Esophagus muscularis mucosa (tissue), 3 donors: Measurements from ENCODE around the gene MBTD1.

ENCODE experiments used
- POLR2A ChIP-seq: fragments of 450-650 bp; IDR thresholded peaks from one replicate; pipeline ENCODE4 v1.6.1; 2017; ENCODE audit warnings: antibody characterized with exemption, moderate library complexity, mild to moderate bottlenecking, low read depth
- TF ChIP-seq, protein P1 (sequence below), 3 experiments: fragments of 200-600 bp in 2 of 3; fragments of 450-650 bp in 1 of 3; sonication (generic) in 2 of 3; IDR thresholded peaks; one replicate each; pipeline ENCODE4 v1.5.1; 2017 to 2019; ENCODE audit warnings: antibody characterized with exemption in 3 of 3, mild to moderate bottlenecking in 2 of 3, moderate library complexity in 1 of 3

DNA sequence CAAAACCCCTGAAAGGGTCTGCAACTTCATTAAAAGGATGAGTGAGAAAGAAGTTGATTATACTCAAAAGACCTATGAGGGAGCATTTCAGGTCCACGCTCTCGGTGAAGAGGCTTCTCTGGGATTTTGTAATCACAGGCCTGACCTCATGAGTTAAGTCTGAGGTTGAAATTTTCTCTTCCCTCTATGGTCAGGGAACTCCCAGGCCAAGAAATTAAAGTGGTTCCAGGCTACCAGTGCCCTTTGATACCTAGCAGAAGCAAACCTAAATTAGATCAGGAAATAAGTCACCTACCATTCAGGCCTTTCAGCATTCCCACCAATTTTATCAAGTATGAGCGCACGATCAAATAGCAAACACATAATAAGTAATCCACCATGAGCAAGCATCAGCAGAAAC is 27.9 kb downstream of the MBTD1 start:
- TF ChIP-seq, protein P1, sequence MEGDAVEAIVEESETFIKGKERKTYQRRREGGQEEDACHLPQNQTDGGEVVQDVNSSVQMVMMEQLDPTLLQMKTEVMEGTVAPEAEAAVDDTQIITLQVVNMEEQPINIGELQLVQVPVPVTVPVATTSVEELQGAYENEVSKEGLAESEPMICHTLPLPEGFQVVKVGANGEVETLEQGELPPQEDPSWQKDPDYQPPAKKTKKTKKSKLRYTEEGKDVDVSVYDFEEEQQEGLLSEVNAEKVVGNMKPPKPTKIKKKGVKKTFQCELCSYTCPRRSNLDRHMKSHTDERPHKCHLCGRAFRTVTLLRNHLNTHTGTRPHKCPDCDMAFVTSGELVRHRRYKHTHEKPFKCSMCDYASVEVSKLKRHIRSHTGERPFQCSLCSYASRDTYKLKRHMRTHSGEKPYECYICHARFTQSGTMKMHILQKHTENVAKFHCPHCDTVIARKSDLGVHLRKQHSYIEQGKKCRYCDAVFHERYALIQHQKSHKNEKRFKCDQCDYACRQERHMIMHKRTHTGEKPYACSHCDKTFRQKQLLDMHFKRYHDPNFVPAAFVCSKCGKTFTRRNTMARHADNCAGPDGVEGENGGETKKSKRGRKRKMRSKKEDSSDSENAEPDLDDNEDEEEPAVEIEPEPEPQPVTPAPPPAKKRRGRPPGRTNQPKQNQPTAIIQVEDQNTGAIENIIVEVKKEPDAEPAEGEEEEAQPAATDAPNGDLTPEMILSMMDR (IDR thresholded peaks at IDR 0.05), result no peak
- no peak for TF ChIP-seq POLR2A
